Hepatocyte (in vitro differentiated cells): ENCODE results near the gene IL20RA.

ENCODE experiments used
- EZH2 ChIP-seq: fragments of 200-600 bp; sonication (generic); IDR thresholded peaks from 2 replicates; pipeline ENCODE4 v1.6.1; 2016; ENCODE audit warnings: antibody characterized with exemption, mild to moderate bottlenecking, borderline replicate concordance
- EZH2phosphoT487 ChIP-seq: fragments of 200-600 bp; sonication (generic); IDR thresholded peaks from one replicate; pipeline ENCODE4 v1.6.1; 2018; ENCODE audit warnings: antibody characterized with exemption, mild to moderate bottlenecking, low read depth, moderate library complexity; ENCODE audit not compliant: unreplicated experiment, severe bottlenecking
- TF ChIP-seq, protein P1 (sequence below): fragments of 200-600 bp; sonication (generic); IDR thresholded peaks from 2 replicates; pipeline ENCODE4 v1.5.1; 2016; ENCODE audit warnings: antibody characterized with exemption, mild to moderate bottlenecking; ENCODE audit not compliant: poor library complexity

DNA sequence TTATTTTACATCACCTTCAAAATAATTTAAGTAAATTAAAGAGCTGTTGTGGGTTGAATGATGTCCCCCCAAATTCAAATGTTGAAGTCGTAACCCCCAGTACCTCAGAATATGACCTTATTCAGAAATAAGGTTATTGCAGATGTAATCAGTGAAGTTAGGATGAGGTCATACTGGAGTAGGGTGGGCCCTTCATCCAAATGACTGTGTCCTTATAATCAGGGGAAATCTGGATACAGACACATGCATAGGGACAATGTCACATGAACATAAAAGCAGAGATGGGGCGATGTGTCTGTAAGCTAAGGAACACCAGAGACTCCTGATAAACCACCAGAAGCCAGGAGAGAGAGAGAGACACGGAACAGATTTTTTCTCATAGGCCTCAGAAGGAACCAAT is 13.3 kb upstream of the IL20RA start:
- TF ChIP-seq, protein P1, sequence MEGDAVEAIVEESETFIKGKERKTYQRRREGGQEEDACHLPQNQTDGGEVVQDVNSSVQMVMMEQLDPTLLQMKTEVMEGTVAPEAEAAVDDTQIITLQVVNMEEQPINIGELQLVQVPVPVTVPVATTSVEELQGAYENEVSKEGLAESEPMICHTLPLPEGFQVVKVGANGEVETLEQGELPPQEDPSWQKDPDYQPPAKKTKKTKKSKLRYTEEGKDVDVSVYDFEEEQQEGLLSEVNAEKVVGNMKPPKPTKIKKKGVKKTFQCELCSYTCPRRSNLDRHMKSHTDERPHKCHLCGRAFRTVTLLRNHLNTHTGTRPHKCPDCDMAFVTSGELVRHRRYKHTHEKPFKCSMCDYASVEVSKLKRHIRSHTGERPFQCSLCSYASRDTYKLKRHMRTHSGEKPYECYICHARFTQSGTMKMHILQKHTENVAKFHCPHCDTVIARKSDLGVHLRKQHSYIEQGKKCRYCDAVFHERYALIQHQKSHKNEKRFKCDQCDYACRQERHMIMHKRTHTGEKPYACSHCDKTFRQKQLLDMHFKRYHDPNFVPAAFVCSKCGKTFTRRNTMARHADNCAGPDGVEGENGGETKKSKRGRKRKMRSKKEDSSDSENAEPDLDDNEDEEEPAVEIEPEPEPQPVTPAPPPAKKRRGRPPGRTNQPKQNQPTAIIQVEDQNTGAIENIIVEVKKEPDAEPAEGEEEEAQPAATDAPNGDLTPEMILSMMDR: no peak
- TF ChIP-seq EZH2 (no peak), EZH2phosphoT487 (no peak)
